ENCODE data around the gene LOC128125822.
"Not testable (repeated sequence)": the region's sequence is repeated elsewhere in the genome, so short reads cannot be mapped to it uniquely, and the experiment has no call there.

LOC128125822 gene

DNA sequence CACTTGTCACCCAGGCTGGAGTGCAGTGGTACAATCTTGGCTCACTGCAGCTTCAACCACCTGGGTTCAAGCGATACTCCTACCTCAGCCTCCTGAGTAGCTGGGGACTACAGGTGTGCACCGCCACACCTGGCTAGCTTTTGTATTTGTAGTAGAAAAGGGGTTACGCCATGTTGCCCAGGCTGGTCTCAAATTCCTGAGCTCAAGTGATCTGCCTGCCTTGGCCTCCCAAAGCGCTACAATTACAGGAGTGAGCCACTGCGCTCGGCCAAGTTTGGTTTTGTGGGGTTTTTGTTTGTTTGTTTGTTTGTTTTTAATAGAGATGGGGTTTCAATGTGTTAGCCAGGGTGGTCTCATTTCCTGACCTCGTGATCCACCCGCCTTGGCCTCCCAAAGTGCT, 12.3 kb downstream of the LOC128125822 start:
- DNase-seq: no peak

DNA sequence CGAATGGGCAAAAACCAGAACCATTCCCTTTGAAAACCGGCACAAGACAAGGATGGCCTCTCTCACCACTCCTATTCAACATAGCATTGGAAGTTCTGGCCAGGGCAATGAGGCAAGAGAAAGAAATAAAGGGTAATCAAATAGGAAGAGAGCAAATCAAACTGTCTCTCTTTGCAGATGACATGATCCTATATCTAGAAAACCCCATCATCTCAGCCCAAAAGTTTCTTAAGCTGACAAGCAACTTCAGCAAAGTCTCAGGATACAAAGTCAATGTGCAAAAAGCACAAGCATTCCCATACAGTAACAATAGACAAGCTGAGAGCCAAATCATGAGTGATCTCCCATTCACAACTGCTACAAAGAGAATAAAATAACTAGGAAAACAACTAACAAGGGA, 13.4 kb downstream of the LOC128125822 start:
- not testable (repeated sequence) for DNase-seq

DNA sequence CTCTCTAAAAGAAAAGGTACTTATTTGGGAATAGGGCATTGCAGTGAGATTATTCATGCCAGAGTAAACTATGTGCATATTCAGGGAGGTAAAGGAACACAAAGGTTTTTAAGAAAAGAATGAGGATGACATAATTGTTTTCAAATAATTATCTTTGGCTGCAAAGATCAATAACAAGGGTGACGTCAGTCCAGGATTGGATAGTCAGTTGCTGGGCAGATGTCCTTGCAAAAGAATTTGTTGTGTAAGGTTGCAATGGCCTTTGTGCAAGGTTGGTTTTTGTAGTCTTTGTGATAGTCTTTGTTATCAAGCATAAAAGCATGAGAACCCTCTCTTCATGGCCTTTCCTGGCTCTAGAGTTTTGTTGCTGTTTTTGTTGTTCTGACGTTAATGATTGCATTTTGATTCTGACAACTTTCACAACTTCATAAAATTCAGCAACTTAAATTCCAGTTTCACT, 17.7 kb downstream of the LOC128125822 start:
- no peak for DNase-seq

DNA sequence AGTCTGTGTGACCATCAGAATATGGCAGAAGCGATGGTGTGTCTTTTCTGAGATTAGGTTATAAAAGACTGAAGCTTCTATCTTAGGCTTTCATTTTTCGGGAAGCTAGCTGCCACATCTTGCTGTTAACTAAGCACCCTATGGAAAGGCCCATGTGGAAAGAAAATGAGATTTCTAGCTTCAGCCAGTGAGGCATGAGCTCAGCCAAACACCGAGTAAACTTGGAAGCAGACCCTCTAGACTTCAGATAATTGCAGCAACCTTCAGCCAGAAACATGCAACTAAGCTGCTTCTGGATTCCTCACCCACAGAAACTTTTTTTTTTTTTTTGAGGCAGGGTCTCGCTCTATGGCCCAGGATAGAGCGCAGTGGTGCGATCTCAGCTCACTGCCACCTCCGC, 20.6 kb downstream of the LOC128125822 start:
- DNase-seq: no peak

DNA sequence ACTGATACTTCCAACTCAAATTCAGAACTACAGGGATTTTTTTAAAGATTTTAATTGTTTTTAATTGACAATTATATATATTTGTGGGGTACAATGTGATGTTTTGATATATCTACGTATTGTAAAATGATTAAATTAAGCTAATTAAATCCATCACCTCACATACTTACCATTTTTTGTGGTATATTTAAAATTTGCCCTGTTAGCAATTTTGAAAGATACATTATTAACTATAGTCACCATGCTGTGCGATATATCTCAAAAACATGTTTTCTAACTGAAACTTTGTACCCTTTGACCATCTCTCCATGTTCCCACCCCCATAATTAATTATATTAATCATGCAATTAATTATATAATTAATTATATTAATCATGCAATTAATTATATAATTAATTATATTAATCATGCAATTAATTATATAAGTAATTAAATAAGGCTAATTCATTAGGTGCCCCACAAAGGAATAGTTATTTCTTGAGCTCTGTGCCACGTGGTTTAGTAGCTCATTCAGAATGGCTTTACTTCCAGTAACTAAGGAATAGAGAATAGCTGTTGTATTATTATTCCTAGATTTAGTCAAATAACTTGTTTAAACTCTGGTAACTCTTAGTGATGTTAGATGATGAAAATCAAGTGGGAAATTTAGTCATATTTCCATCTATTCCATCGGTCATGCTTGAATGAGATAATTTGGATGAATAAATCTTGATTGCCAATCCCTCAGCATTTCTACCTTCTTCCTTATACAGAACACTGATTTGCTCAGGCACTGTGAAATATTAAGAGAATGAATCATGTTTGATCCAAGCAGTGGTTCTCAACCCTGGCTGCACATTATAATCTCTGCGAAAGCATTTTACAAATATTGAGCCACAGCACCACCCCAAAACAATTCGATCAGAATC, 25.1 kb downstream of the LOC128125822 start:
- DNase-seq: peak in 1 of 2 experiments; percentile 65

DNA sequence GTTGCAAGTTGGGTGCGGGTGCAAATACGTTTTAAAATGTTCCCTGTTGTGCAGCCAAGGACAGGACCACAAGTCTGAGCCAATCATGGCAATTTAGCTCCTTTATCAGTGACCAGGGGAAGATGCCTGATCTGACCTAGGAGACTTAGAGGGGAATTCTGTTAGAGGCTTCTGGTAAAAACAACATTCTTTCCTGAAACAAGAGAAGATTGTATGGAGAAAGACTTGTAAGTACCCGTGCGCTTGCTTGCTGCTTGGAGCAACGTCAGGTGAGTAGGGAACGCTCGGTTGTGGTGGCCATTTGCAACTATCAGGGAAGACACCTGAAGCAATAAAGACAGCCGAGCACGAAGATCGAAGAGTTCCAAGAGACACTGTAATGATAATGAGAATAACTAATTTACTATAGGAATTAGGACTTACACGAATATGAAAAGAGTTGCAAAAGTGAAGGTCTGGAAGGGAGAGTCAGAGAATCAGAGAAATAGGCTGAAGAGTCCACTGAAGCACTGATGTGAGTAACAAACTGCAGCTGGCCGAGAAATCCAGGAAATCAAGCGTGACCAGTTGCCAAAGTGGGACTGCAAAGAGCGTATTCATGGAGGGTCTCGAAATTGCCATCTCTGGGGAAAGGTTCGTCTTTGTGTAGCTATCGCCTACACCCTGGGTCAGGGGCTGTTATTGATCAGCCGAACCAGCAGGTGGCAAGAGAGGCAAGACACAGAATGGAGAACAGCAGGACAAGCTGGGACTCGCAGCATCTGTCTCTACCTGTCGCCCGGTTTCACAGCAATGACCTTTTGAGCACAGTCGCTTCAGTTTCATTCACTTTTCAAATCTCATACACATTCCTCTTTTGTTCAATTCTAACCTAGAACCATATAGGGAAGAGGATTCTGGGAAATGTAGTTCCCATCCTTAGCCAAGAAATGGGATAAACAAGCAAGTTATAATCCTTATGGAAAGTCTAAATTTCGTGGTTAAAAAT, 26.1 kb downstream of the LOC128125822 start:
- peak in 1 of 2 experiments; percentile 65 for DNase-seq

DNA sequence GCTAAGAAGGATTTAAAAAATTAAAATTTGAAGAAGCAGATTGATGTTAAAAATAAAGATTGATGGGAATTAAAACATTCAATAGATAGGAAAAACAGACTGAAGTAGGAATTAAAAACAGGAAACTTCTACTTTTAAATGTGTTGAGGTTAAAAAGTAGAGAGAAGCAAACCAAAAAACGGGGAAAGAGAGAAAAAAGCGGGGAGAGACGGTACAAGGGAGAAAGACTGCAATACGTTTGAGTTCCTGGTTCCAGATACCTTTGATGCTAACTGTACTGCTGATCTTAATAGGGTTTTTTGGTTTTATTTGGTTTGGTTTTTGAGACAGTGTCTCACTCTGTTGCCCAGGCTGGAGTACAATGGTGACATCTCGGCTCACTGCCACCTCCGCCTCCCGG, 27.0 kb downstream of the LOC128125822 start:
- DNase-seq: no peak

DNA sequence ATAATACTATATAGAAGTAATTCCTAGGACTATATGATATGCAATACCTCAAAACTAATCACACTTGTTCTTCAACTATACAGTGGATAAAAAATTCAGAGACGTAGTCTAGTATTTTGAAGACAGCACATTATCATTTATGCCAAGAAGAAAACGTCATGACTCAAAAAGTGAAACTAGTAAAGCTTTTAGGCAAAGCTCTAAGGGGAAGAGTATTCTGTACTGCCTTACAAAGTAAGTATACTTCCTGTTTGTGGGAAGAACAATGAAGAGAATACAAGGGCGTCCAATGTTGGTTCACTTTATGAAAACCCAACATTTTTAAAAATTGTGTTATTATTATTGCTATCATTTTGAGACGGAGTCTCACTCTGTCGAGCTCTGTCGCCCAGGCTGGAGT, 27.9 kb downstream of the LOC128125822 start:
- no peak for DNase-seq

DNA sequence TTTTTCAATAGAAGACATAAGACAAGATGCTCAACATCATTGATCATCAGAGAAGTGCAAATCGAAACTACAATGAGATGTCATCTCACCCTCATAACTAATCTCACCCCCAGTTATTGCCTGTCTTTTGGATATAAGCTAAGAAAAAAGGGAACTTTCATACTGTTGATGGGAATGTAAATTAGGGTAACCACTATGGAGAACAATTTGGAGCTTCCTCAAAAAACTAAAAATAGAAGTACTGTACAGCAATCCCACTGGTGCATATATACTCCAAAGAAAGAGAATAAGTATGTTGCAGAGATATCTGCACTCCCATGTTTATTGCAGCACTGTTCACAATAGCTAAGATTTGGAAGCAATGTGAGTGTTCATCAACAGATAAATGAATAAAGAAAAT, 37.0 kb downstream of the LOC128125822 start:
- DNase-seq: no peak

DNA sequence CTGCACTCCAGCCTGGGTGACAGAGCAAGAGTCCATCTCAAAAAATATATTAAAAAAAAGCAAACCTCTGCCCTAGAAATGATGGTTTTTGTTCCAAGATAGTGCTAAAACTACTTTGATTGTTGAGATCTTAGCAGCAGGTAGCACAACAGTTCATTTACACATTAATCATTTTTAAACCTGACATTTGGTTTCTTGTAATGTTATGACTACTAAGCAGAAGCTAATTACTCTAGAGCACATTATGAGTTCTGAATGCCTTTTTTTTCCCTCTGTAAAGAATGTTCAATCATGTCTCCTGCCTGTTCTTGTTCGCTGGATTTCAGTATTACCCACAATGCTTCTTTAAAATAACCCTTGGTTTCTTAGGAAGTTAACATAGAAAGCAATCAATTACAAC, 38.7 kb downstream of the LOC128125822 start:
- DNase-seq: no peak

DNA sequence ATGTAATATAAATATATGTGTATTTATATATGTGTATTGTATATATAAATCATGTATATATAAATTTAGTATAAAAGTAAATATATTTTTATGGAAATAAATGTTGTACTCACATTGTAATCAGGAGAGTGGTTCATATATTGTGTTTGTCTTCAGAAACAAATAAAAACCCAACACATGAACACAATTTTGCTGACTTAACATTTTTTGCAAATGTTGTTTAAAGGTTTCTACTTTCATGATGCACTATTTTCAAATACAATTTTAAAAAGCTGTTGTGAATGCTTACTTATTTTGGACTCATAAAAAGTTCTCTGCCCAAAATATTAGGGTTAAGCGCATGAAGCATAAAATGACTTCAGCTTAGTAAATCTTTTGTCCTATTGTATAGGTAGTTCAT, 39.3 kb downstream of the LOC128125822 start:
- no peak for DNase-seq

DNA sequence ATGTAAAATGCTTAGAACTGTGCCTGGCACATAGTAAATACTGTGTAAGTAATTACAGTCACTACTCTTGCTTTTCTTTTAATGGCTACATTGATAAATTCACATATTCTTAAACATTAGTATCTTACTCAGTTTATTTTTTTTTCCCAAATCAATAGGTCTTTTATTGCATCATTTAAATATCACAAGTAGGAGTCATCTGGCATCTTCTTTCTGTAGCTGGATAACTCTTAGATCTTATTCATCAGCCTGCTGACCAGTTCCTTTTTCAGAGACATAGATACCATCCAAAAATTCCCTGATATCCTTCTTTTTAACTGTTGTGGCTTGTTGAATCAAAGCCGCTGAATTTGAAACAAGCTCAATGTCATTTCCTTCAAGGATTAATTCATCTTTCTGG, 43.3 kb downstream of the LOC128125822 start:
- no peak for DNase-seq
